Femur (tissue), 1 donor: ENCODE measurements around the gene SERPINI2.
"Not testable (repeated sequence)": the region's sequence is repeated elsewhere in the genome, so short reads cannot be mapped to it uniquely, and the experiment has no call there.

ENCODE experiments used
- DNase-seq: peaks from one replicate; pipeline ENCODE4 v3.0.0-alpha.2; 2017

SERPINI2 gene

DNA sequence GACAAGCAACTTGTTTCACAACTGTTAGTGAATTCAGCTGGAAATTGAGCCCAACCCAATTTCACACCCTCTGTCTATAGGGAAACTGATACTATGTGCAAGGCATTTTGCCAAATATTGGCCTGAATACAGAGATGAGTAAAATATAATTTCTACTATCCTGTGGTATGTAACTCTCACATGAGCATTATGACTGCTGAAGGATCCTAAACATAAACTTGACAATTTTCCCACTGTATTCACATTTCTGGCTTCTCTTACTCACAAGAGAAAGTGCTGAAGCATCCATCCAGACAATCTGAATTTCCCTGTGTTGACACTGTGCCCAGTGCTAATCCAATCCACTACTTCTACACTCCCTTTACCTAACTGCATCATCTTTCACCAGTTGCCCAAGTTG lies 28.4 kb downstream of the SERPINI2 start:
- DNase-seq: no peak

DNA sequence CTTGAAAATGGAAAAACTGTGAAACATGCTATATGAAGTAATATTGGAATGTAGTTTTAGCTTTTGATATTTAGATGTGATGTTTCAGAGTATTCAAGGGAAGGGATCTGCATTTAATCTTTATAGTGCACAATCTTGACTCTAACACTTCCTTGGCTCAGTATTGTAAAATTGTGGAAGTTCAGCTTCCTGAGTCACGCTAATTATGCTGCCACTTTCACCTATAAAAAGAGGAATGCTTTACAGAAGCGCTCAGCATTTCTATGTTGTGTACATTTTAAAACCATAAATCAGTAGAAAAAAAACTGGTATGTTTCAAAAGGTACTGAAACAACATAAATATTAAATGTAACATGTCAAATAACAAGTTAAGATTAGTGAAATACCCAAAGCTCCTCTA lies 32.6 kb downstream of the SERPINI2 start:
- no peak for DNase-seq

DNA sequence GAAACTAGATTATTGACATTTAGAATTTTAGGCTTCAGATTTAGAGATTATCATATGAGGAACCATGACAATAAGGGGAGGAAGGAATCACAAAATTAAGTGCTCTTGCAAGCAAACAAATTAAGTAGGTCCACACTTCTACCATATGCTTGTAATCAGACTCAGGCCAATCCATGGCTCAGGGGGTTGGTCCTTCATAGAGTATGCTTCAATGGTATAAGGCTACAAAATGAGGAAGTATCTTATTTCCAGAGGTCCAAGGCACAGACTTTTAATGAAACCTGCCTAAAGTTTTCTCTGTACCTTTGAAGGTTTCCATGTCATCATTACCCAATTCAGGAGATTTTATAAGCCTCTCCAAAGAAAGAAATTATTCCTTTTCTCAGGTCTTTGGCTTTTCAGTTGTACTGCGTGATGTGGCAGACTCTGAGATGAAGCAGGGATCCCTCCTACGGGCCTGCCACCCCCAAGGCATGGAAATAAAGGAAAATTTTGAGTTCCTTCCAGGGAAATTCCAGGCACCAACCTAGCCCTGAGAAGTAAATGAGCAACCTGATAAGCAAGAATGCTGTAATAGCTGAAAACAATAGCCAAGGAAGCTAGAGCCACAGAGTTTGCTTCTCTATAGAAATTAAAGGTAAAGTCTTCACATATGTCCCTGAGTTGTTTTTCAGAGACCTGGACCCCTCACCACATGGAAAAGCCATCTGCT lies 36.3 kb downstream of the SERPINI2 start:
- no peak for DNase-seq

DNA sequence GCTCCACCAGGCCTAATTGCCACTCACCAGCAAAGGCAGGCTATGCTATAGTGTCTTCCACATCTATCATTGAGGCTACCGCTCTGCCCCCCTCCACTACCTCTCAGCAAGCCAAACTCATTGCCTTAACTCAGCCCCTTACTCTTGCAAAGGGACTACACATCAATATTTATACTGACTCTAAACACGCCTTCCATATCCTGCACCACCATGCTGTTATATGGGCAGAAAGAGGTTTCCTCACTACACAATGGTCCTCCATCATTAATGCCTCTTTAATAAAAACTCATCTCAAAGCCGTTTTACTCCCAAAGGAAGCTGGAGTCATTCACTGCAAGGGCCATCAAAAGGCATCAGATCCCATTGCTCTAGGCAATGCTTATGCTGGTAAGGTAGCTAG lies 46.9 kb downstream of the SERPINI2 start:
- not testable (repeated sequence) for DNase-seq

DNA sequence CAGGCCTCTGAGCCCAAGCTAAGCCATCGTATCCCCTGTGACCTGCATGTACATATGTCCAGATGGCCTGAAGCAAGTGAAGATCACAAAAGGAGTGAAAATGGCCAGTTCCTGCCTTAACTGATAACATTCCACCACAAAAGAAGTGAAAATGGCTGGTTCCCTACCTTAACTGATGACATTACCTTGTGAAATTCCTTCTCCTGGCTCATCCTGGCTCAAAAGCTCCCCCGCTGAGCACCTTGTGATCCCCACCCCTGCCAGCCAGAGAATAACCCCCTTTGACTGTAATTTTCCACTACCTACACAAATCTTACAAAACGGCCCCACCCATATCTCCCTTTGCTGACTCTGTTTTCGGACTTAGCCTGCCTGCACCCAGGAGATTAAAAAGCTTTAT lies 51.4 kb downstream of the SERPINI2 start:
- DNase-seq: not testable (repeated sequence)

DNA sequence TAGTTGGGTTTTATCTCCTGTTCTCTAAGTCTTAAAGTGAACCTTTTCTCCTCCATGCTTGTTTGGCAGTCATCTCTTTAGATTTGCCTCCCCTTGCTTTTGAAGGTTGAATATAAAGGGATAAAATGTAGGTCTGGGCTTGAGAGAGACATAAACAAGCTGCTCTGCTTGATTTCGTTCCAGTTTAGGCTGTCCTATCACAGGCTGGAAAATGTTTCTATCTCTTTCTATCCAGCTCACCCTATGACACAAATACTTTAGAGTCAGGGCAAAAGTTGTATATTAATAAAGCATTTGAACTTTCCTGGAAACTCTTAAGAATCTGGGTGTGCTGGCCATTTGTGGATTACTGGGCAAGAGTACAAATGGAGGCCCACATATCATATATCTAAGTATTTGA lies 64.2 kb downstream of the SERPINI2 start:
- no peak for DNase-seq

DNA sequence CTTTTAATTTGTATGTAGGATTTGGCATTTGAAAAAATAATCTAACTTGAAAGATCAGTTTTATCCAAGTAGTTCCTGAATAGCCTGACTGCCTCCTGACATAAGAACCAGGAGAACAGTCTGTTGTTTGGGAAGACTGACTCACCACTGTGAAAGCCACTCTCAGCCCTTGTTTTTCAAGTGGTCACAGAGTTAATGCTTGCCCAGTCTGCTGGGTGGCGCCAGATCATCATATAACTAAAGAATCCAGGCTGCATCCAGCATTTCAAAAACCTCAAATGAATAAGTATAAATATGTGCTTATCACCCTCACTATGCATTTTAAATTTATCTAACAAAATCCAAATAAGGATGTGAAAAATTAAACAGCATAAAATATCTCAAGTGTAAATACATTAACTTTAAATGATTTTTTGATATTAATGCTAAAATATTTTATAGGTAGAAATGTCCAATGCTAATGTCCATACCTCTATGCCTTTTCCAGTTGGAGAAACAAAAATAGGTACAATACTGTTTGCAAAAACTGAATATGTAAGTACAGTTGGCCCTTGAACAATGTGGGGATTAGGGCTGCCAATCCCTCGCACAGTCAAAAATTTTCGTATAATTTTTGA lies 66.9 kb downstream of the SERPINI2 start:
- DNase-seq: peak; percentile 68

DNA sequence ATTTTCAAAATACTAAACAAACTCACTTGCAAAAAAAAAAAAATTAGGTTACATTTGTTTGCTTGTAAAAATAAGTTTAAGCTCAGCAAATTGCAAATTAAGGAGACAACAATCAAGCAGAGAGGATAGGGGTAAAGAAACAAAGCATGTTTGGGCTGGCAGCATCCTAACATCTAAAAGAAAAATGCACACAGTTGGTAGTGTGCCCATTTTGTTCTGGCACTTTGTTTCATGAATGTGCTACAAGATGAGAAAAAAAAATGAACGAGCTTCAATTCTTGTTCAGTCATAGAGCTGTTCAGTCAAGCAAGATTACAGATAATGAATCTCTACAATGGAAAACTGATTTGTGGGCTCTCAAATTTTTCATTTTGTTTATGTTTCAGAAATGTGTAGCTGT lies 76.0 kb downstream of the SERPINI2 start:
- no peak for DNase-seq

DNA sequence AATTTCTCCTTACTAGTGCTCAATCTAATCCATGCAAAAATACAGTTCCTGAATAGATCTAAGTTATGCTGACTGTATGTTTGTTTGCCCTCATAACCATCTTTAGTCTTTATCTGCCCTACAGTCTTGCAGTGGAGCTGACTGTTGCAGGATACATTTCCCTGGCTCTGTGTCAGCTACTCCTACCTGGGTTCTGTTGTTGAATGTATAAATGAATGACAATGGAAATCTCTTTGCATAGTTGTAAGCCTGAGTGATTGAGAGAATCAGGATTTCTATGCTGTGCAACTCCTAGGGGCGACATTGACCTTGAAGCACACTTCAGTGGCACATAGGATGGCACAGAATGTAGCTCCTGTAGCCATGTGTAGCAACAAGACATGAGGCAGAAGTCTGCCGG lies 77.8 kb downstream of the SERPINI2 start:
- no peak for DNase-seq

DNA sequence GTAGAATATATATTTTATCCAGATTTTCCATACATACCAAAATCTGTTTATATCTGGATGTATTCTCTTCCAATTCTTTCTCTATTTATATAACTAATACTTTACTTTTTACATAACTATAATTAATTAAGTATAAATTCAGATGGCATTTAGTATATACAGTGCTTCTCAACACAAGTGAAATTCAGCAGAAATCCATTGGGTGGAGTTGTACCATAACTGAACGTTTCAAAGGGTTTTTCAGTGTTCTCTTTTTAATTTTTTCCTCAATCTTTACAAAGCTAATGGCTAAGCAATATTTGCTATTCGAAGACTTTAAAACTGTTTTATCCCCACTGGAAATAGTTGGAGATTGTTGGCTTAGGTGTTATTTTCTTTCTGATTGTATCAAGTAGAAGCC lies 79.8 kb downstream of the SERPINI2 start:
- no peak for DNase-seq
